Motor neuron (in vitro differentiated cells): ENCODE measurements around the gene CLTA. TPM values are rescaled to one million over a fixed set of nuclear protein-coding genes. Genes with fewer than 3 reads are reported as not detected.

ENCODE experiments used
- ATAC-seq, 8 experiments: fragments of 200-7000 bp; cut with Tn5 transposase; replicated peaks in 6 of 8; 2 replicates each; pipeline ENCODE4 v1.8.0; 2021; ENCODE audit warnings: mild to moderate bottlenecking in 8 of 8, moderate library complexity in 8 of 8
- H3K27ac ChIP-seq, 2 donors: fragments of 250-450 bp; sonication (Bioruptor Pico); 2 replicates each; pipeline ENCODE4 v1.9.0; 2021; ENCODE audit warnings: antibody characterized with exemption in 2 of 2, mild to moderate bottlenecking in 2 of 2, moderate library complexity in 1 of 2
- H3K4me1 ChIP-seq, 2 donors: fragments of 250-450 bp; sonication (Bioruptor Pico); replicated peaks in 1 of 2; 2 replicates each; pipeline ENCODE4 v1.6.1; 2021; ENCODE audit warnings: antibody characterized with exemption in 2 of 2, mild to moderate bottlenecking in 2 of 2, moderate library complexity in 1 of 2
- H3K4me3 ChIP-seq, 5 donors: fragments of 250-450 bp; sonication (Bioruptor Pico); 2 replicates each; pipeline ENCODE4 v1.9.0; 2021; ENCODE audit warnings: antibody characterized with exemption in 5 of 5, mild to moderate bottlenecking in 5 of 5, moderate library complexity in 4 of 5
- WGBS, 10 experiments: fragments of 450-650 bp; shearing (Covaris generic); methylation state at CpG; one replicate each; pipeline ENCODE4 v1.0.0; 2022; 5-methylcytosine and 5-hydroxymethylcytosine counted together
- in situ Hi-C, 9 experiments: fragments of 400-800 bp; cut with MboI; loops; one replicate each; pipeline ENCODE4 v1.15.0; 2021; ENCODE audit warnings: low sequenced_read_pairs in 9 of 9, low pct_unique_long_range_greater_than_20kb in 2 of 9; ENCODE audit not compliant: unreplicated experiment in 9 of 9
- total RNA-seq, 8 experiments: library from RNA; unstranded; fragments of 300-600 nt; gene quantifications; 2 replicates each; pipeline versions ENCODE4 v1.2.3 to v1.2.4, GENCODE V29; 2022

CLTA gene
- total RNA-seq, 8 experiments from 2014 or later: 131 to 258 (median 158) TPM

DNA sequence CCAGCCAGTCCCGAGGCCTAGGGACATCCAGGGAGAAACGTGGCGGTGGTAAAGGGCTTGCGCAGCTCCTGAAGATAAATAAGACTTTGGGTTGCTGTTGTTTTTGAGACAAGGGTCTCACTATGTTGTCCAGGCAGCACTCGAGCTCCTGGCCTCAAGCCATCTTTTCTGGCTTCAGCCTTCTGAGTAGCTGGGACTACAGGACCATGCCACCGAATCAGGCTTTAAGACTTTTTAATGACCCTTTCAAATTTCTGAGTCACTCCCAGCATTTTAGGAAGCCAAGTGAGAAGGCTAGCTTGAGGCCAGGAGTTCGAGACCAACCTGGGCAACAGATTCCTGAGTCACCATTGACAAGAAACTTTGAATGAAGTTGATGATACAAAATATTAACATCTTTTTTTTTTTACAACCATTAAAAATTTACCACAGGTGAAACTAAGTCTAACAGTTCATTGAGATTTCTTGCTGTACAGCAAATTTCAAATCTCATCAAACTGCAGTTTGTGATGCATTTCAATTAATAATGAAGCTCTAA lies 68.3 kb downstream of the CLTA start:
- peak overlapping the region; percentile 77 to 96 for H3K27ac ChIP-seq
- 15 to 100% (median 74%) methylated on average over 1 to 7 of the region's 7 CpGs; no CpG with 5 or more reads in 2 of the 10 experiments for WGBS, 10 experiments
- in situ Hi-C loops: loop anchor here in 1 of 9 experiments (25.0 kb wide), 1 partner anchor 97 kb away; the partner anchor contains the start of gene CCIN
- H3K4me3 ChIP-seq: peak overlapping the region; percentile 68 to 97 (median 80)
- H3K4me1 ChIP-seq: peaks cover 0 to 4% of the 10 kb centered on the region in 2 donors
- no peak for ATAC-seq

Other genes with a start within 250 kb of the CLTA start
- 1 to 10 TPM in 1 of 8 experiments, under 1 TPM in 4, not detected in 3; 0.31 to 3.5 (median 0.40) TPM for gene OR2S2, start 232.8 kb upstream of the CLTA start, total RNA-seq
- gene RECK, start 154.0 kb upstream of the CLTA start, total RNA-seq: 10 to 100 TPM in 4 of 8 experiments, 1 to 10 TPM in 4; 3.9 to 42.2 (median 8.0) TPM
- 10 to 100 TPM in 1 of 8 experiments, 1 to 10 TPM in 7; 1.4 to 58.5 (median 4.3) TPM for gene GLIPR2, start 54.2 kb upstream of the CLTA start, total RNA-seq
- under 1 TPM in 4 of 8 experiments, not detected in 4; 0.08 to 0.47 (median 0.25) TPM for gene CCIN, start 21.5 kb upstream of the CLTA start, total RNA-seq
- gene GNE, start 67.5 kb downstream of the CLTA start, total RNA-seq: 10 to 100 TPM; 17.0 to 22.7 (median 19.7) TPM
- gene RNF38, start 209.3 kb downstream of the CLTA start, total RNA-seq: 10 to 100 TPM in 7 of 8 experiments, 1 to 10 TPM in 1; 5.2 to 37.1 (median 24.0) TPM